GM18505 (cell line): Measurements from ENCODE around the gene MSX2.

Experiments
- ATAC-seq: cut with Tn5 transposase; IDR thresholded peaks from one replicate; pipeline ENCODE4 v1.9.1; 2021; ENCODE audit not compliant: unreplicated experiment
- POLR2A ChIP-seq: IDR thresholded peaks from 4 replicates; pipeline ENCODE4 v1.6.1; 2011; ENCODE audit warnings: borderline replicate concordance; ENCODE audit not compliant: insufficient read depth, insufficient read length; ENCODE audit errors: extremely low read depth

MSX2 gene

GRCh38 chr5:174723315-174723978 is 935 bp upstream of the MSX2 start:
- ATAC-seq = no peak
- TF ChIP-seq POLR2A = no peak

- no peak for ATAC-seq
- no peak for TF ChIP-seq POLR2A
These were observed 351 bp upstream of the MSX2 start for GRCh38 chr5:174723979-174724483.

GRCh38 chr5:174725261-174725990 is 1.0 kb downstream of the MSX2 start:
- ATAC-seq = no peak
- no peak for TF ChIP-seq POLR2A

- TF ChIP-seq POLR2A = no peak
- no peak for ATAC-seq
These were observed 1.7 kb downstream of the MSX2 start for GRCh38 chr5:174725991-174726601.

- no peak for TF ChIP-seq POLR2A
- no peak for ATAC-seq
These were observed 2.8 kb downstream of the MSX2 start for GRCh38 chr5:174726916-174727793.

- ATAC-seq = no peak
- TF ChIP-seq POLR2A = no peak
These were observed 3.7 kb downstream of the MSX2 start for GRCh38 chr5:174727794-174728680.

GRCh38 chr5:174729075-174729680 is 4.8 kb downstream of the MSX2 start:
- no peak for ATAC-seq
- no peak for TF ChIP-seq POLR2A

- no peak for ATAC-seq
- no peak for TF ChIP-seq POLR2A
These were observed 7.0 kb downstream of the MSX2 start for GRCh38 chr5:174731214-174732035.

- TF ChIP-seq POLR2A = no peak
These were observed 7.9 kb downstream of the MSX2 start for GRCh38 chr5:174732036-174733020.

GRCh38 chr5:174733091-174733690 is 8.8 kb downstream of the MSX2 start:
- ATAC-seq = no peak
- no peak for TF ChIP-seq POLR2A

More at GRCh38 chr5:174732036-174733020, 7.9 kb downstream of the MSX2 start:
- no peak for ATAC-seq

- no peak for TF ChIP-seq POLR2A
- ATAC-seq = no peak
These were observed 9.5 kb downstream of the MSX2 start for GRCh38 chr5:174733836-174734235.
